Measurements from ENCODE around the gene SERPINC1.
"Not testable (repeated sequence)": the region's sequence is repeated elsewhere in the genome, so short reads cannot be mapped to it uniquely, and the experiment has no call there.

Gene SERPINC1

GRCh38 chr1:173917149-173917548, at the start of gene SERPINC1:
Gene SERPINC1 (minus strand): TSS chr1:173917327. CDS start chr1:173917259, 68 bp downstream.
- DNase-seq: no peak

GRCh38 chr1:173965896-173966295, 48.8 kb upstream of the SERPINC1 start:
- not testable (repeated sequence) for DNase-seq

- DNase-seq: no peak
Observed at GRCh38 chr1:173963477-173963876, 46.4 kb upstream of the SERPINC1 start.

GRCh38 chr1:173960625-173961024, 43.5 kb upstream of the SERPINC1 start:
- DNase-seq: no peak

GRCh38 chr1:173954179-173954578, 37.1 kb upstream of the SERPINC1 start:
- no peak for DNase-seq

GRCh38 chr1:173948594-173948993, 31.5 kb upstream of the SERPINC1 start:
- DNase-seq: no peak

- DNase-seq: no peak
Observed at GRCh38 chr1:173946380-173946921, 29.3 kb upstream of the SERPINC1 start.

- DNase-seq: no peak
Observed at GRCh38 chr1:173937062-173937461, 19.9 kb upstream of the SERPINC1 start.

GRCh38 chr1:173934440-173934839, 17.3 kb upstream of the SERPINC1 start:
- DNase-seq: no peak

- not testable (repeated sequence) for DNase-seq
Observed at GRCh38 chr1:173930541-173930940, 13.4 kb upstream of the SERPINC1 start.

GRCh38 chr1:173925306-173926242, 8.4 kb upstream of the SERPINC1 start:
- DNase-seq: no peak

GRCh38 chr1:173920861-173921260, 3.7 kb upstream of the SERPINC1 start:
- DNase-seq: no peak

- DNase-seq: no peak
Observed at GRCh38 chr1:173917635-173918493, 737 bp upstream of the SERPINC1 start.

GRCh38 chr1:173916667-173917066, 460 bp downstream of the SERPINC1 start:
- no peak for DNase-seq

GRCh38 chr1:173915596-173915995, 1.5 kb downstream of the SERPINC1 start:
- DNase-seq: no peak

- no peak for DNase-seq
Observed at GRCh38 chr1:173914366-173914871, 2.7 kb downstream of the SERPINC1 start.

- no peak for DNase-seq
Observed at GRCh38 chr1:173913111-173913510, 4.0 kb downstream of the SERPINC1 start.

GRCh38 chr1:173903827-173904531, 13.1 kb downstream of the SERPINC1 start:
- DNase-seq: no peak

- DNase-seq: no peak
Observed at GRCh38 chr1:173900992-173901391, 16.1 kb downstream of the SERPINC1 start.

GRCh38 chr1:173900427-173900826, 16.7 kb downstream of the SERPINC1 start:
- no peak for DNase-seq

GRCh38 chr1:173894189-173894588, 22.9 kb downstream of the SERPINC1 start:
- DNase-seq: no peak

GRCh38 chr1:173893611-173894010, 23.5 kb downstream of the SERPINC1 start:
- no peak for DNase-seq
